GM19240 (cell line): ENCODE data around the gene UBR2.
A peak's percentile ranks its signal among the peaks of the same experiment; 100 is the strongest.

Experiments used
- DNase-seq: peaks from one replicate; pipeline ENCODE4 v3.0.0; 2011; ENCODE audit warnings: low spot score; ENCODE audit not compliant: insufficient read length

The UBR2 gene

DNA sequence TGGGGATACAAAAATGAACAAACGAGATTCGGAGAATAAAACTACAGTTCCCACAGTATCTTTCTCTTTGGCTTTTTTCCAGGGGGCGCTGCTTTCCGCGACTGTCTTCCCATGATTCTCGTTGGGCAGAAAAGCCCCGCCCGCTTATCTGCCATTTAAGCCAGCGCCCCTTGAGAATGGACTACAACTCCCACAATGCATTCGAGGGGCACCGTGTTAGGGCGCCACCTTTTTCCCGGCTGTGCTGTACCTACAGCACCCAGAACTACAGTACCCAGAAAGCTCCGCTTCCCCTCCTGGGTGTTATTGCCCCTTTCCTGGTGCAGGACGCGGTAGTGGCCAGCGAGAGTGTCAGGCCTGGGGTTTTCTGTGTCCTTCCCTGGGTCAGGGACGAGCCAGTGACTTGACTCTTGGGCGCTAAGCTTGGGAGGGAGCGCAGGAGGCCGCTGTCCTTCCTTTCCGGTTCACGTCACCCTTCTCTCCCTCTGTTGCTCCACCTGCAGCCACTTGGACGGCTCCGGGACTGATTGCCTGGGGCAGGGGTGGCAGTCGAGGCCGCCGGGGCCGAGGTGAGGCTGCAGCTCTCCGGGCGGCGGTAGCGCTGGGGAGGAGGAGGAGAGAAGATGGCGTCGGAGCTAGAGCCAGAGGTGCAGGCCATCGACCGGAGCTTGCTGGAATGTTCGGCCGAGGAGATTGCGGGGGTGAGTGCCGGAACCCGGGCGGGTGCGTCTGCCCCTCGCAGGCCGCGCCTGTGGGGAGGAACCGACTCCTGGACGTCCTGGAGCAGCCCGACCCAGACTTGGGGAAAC, at the start of gene UBR2:
TSS of gene UBR2 (plus strand) at position 333 of the 809 bp plus-strand sequence. CDS start at position 624, 291 bp downstream.
- DNase-seq: peak; percentile 79

DNA sequence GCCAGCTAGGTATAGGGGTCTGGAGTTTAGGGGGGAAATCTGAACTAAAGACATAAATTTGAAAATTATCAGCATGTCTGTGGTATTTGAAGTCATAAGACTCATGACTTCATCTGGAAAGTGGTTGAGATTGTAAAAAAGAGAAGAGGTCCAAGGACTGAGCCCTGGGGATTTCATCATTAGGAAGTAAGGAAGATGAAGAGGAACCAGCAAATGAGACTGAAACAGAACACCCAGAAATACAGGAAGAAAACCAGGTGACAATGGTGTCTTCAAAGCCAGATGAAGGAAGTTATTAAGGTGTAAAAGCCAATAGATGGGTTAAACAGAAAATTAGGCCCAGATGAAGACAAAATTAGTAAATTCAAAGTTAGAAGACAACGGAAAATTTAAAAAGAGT, 49.1 kb upstream of the UBR2 start:
- no peak for DNase-seq

DNA sequence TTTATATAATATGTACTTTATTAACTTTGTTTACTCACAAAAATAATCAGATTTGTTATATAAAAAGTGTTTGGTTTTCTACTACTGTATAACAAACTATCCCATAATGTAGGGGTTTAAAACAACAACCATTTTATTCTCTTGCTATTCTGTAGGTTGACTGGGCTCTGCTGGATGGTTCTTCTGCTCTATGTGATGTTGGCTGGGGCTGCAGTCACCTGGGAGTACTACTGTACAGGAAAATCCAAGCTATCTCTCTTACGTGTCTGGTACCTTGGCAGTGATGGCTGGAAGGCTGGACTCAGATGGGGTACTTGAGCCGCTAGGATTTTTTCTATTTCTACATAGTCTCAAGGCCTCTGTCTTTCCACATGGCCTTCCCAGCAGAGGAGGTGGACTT, 44.0 kb upstream of the UBR2 start:
- no peak for DNase-seq

DNA sequence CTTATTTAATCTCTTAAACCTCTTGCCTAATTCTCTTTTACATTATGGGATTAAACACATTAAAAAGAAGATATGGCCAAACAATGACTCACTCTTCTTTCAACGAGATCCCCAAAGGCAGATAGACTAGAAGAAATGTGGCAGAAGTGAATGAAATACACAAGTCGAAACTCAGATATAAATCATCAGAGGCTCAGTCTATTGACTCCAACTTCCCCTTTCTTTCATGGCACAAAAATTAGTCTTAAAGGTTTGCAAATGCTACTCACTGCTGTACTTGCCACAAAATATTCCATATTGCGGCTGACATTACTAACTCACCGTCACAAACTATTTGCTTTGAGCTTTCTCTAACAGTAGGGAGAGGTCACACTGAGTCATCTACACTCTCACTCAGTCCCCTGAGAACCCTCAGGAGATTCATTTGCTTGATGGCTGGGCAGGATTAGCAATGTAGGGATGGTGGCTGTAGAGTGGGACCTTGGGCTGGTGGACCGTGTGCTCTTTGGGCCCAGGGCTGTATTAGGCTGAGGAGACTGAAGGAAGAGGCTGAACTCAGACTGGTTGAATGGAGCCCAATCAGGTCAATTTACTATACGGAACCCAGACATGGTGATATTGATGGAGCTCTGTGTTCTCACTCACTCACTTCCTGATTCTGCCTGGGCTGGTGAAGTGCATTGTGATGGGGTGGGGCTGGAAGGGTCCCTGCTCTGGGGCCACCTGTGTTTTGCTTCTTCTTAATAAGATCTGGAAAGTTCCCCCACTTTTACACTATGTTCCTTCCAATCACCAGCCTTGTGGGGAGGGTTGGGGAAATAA, 42.8 kb upstream of the UBR2 start:
- peak; percentile 6 for DNase-seq

DNA sequence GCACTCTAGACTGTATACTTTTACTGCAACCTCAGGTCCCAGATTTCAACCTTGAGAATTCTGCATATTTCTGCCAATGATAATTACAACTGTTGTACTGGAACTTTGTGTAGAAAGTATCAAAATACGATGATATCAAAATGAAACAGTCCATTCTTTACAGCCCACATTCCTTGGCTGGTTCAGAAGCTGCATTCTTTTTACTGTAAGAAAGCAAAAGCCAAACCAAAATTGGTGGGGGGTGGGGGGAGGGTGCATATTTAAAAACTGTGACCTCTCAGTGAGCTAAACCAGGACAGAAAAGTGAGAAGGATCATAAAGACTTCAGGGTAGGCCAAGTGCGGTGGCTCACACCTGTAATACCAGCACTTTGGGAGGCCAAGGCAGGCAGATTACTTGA, 41.8 kb upstream of the UBR2 start:
- DNase-seq: no peak

DNA sequence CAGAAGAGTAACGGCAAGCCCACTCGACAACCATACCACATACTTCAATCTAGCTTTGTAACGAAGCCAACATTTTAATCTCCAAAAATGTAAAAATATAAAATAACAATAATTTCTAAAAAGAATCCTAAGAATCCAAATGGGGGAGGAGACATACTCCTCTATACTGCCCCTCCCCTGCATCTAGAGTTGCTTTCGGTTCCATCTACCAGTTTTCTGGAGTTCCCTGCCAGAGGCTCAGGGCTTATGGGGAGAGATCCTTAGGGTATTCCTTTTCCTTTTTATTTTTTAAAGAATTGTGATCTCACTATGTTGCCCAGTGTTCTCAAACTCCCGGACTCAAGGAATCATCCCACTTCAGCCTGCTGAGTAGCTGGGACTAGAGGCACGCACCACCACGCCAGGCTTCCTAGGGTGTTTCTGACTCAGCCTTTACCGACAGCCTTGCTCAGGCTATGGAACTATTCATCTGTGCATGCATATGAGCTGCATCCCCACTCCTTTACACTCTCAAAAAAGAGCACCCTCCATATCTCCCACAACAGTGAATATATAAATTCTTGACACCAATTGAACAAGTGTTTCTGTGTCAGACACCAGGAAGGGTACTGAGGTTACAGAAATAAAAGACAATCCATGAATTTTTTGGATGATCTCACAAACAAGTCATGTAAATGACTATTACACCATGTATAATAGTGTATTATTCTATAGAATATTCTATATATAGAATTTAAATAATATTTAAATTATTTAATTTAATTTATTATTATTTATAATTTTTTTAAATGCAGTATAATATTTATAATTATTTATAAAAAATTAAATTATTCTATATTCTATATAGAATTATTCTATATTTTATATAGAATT, 40.7 kb upstream of the UBR2 start:
- DNase-seq: no peak

DNA sequence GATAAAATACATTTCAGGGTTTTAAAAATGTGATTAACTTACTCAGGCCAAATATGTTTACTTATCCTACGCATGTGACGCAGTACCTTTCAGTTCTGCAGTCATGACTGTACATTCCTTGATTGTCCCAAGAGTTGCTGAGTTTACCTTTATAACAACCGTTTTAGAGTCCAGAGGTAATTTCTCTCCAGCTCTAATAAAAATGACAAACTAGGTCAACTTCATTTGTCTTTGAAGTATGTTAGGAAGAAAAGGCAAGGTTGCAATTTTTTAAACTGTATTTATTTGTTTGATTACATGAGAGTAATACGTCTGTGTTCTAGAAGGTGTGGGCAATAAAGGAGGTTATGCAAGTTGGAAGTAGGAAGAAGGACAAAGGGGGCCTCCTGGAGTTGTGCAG, 38.6 kb upstream of the UBR2 start:
- DNase-seq: no peak

DNA sequence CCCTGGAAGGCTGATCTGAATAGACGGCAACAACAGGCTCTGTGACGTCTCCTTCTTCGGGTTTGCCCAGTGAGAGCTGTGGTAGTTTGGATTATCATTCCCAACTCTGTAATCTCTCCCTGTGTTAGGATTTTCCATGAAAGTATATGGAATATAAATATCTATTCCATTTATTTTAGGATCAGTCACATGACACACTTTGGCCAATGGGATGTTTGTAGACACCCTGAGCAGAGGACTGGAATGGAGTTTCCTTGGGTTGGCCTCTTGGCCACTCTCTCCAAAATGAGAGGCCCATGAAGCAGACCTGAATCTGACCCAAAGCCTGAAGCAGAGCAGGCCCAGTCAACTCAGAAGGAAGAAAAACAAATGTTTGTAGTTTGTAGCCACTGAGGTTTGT, 37.2 kb upstream of the UBR2 start:
- DNase-seq: no peak

DNA sequence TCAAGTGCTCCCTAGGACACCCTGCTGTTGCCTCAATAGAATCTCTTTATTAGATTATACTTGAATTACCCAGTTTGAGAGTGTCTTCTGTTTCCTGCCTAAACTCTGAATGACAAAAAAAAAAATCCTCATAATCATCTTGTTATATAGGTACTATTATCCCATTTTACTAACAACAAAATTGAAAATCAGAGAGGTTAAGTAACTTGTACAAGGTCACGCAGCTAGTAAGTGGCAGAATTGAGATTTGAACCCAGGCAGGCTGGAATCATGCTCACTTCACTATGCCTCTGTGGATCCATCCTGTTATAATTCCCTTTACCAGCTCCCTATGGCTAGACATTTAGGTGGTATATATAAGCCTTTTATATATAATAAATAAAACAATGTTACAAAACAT, 36.6 kb upstream of the UBR2 start:
- DNase-seq: no peak

DNA sequence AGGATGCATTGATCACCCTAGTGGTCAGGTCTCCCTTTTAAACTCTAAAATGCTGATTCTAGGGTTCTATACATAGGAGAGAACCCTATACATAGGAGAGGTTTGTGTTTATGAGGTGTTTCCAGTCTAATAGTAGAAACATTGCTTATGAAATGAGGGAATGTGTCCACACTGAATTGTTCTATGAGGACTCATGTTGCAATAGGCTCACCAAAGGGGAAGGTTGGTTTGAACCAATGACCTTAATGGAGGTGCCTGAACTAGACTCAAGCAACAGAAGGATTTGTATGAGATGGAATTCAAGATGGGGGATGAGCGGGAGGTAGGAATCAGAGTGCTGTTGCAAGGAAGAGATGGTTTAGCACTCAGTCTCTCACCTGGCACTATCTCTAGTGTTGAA, 33.5 kb upstream of the UBR2 start:
- no peak for DNase-seq

DNA sequence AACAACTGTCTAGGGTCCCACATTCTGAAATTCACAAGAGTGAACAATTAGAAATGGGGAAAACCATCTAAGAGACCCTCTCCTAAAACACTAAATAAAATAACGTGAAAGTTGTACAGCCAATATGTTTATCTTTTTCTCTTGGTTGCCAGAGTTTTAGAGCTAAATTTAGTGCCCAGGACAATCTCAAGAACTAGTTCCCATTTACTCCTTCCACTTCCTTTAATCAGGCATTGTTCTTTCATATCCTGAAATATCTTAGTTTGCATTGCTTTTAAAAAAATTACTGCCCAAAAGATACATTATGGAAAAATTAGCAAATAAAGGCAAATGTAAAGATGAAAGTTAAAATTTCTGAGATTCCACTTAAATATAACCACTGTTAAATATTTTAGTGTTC, 33.1 kb upstream of the UBR2 start:
- DNase-seq: no peak

DNA sequence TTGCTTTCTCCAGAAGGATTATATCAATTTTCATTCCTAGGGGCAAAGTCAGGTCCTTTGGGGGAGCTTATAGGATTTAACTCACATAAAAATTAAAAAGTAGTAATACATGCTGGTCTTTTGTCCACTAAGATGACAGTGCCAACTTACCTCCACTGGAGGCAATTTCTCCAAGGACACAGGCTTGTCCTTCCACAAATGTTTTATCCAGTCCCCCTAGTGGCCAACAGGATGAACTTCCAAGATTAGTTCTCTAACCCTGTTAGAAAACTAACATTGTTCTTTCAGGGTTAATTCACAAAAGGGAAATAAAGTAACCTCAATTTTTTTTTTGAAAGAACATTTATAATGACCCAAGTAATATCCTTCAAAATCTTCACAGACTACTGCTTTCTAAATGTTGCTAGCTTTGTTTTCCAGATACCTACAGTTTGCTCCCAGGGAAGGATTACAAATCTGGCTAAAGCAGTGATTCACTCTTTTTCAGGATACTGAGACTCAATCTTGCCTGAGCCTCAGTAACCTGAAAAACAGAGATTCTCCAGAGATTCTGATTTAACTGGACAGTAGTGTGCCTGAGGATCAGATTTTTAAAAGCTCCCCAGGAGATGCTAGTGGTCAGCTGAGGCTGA, 31.7 kb upstream of the UBR2 start:
- no peak for DNase-seq

DNA sequence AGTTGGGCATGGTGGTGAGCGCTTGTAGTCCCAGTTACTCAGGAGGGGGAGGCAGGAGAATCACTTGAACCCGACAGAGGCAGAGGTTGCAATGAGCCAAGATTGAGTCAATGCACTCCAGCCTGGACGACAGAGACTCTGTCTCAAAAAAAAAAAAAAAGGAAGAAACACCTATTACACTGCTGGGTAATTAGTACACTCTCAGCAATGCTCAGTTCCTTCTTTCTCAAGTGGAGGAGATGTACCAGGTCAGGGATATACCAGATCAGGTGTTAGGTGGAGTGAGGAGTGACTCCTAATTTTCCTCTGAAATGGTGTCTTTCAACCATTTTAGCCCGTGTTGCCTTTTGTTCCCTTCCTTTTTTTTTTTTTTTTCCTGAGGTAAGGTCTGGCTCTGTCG, 30.0 kb upstream of the UBR2 start:
- DNase-seq: no peak

DNA sequence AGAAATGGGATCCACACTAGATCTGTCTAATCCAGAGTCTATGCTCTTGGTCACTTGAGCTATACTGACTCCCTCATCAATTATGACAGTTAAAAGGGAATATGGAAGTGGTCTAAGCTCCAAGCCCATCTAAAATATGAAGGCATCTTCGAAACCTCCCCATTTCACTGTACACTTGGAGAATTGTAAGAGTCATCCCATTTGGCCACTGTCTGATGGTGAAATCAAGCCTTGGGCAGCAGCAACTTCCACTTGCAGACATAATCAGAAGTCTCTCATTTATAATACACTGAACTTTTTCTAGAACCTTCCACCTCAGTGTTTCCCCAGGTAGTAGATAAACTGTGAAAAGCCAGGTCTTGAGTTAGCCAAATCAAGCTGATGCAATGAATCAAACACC, 26.3 kb upstream of the UBR2 start:
- no peak for DNase-seq

DNA sequence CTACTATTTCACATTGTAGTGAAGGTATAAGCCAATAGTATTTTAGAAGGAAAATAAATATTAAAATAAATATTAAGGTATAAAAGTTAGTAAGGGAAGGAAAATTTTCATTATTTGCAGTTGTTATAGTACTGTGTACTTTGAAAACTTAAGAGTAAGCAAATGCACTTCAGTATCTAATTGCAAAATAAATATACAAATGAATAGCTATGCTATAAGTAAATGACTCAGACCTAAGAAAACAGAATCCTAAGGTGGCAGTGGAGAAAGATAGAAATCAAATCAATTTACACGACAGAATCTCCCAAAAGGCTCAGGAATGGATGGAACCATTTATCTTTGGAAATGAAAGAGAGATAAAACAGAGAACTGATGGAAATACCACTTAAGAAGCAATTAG, 24.7 kb upstream of the UBR2 start:
- DNase-seq: no peak

DNA sequence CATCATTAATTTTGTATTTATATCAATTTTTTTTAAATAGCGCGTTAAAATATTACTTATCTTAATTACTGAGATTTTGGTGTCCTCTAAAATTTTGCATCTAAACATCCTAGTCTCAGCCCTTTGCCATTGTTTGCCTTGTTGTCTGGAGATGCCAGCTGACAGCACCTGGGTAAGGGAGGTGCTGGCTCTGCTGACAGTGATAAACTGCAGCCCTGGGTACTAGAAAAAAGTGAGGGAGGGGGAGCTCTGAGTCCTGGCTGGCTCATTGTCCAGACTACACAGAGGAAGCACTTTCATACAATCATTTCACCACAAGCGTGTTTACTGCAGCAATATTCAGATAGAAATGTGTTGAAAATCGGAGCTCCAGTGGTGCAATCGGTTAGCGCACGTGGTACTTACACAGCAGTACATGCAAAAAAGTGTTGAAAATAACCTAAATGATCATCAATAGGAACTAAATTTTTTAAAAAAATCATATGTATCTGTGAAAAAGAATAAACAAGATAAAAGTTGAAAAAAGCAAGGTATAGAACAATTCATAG, 18.5 kb upstream of the UBR2 start:
- no peak for DNase-seq

DNA sequence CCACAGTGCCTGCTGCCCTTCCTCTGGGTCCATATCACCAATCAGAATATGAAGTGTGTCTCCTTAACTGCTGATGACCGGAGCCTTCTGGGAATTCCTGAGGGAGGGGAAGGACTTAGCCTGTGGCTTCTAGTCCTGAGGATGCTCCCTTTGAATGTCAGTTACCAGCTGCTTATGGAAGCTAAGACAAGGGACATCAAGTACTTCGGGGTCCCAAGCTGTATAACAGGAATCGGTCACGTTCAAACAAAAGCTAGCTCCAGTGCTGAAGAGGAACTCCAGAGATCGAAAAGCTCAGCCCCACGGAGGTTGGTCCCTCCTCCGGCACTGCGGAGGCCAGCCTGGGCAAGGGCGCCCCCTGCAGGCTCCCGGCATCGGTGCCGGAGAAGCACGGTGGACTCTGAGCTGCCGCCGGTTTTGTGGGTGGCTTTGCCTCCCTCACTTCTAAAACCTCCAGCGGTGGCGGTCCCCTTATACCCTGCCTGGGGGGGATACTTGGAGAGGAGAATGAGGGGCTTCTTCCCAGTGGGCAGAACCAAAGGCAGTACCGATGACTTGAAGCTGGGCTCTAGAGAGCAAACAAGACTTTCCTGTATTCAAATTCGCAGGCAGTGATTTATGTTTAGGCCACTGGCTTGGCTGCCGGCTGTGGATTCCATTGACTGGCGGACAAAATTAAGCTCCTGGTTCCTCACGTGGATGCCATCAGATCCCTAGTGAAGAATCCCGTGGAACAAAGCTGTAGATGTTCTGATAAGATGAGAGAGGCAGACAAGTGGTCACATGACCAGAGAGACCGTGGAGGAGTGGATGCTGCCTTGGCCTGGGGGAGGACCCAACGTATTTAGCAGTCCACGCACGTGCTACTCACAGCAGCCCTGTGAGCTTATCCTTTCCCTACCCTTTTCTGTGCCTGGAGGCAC, 16.2 kb upstream of the UBR2 start:
- DNase-seq: peak; percentile 97

DNA sequence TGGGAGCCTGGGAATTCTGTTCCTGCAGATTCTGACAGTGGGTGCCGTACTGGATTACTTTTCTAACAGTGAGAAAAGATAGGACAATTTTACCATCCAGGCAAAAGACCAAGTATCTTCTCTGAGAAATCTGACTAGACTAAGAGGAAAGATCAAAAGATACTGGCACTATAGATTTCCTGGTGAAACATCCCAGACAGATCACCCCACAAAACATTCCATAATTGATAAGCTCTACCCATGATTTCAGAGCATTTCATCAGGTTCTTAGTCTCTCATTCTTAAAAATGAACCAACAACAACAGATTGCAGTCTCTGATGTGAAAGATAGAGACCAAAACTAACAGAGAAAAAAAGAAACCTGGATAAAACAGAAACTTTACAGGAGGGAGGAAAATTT, 13.6 kb upstream of the UBR2 start:
- DNase-seq: no peak

DNA sequence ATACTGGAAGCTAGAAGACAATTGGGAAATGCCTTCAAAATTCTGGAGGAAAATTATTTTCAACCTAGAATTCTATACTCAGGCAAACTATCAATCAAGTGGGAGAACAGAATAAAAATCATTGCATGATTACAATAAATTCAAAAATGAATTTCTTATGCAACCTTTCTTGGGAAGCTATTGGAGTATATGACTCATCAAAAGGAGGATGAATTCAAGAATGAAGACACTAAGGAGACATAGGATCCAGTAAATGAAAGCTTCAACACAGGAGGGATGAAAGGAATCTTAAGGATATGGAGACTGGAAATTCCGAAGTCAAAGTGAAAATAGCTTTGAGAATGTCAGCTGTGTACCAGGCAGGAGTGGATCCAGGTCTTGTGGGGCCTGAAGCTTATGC, 12.6 kb upstream of the UBR2 start:
- no peak for DNase-seq

DNA sequence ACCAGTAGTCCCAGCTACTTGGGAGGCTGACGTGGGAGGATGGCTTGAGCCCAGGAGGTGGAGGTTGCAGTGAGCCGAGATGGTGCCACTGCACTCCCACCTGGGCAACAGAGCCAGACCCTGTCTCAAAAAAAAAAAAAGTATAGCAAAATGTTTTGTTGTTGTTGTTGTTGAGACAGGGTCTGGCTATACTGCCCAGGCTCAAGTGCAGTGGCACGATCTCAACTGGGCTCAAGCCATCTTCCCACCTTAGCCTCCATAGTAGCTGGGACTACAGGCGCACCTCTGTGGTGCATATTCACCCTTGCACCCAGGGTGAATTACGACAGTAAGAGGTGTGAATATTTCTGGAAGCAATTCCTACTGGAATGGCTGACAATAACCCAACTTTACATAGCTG, 11.4 kb upstream of the UBR2 start:
- no peak for DNase-seq
